Body of pancreas (tissue), 4 donors: ENCODE data around the gene PPP1R7.

Experiments
- CTCF ChIP-seq, 7 experiments: fragments of 450-650 bp in 4 of 7; fragments of 200-600 bp in 3 of 7; sonication (generic) in 3 of 7; IDR thresholded peaks; one replicate each; pipeline ENCODE4 v1.5.1; 2016 to 2019; ENCODE audit warnings: antibody characterized with exemption in 7 of 7
- POLR2A ChIP-seq, 3 donors: fragments of 450-650 bp; IDR thresholded peaks; one replicate each; pipeline ENCODE4 v1.6.1; 2016; ENCODE audit warnings: antibody characterized with exemption in 3 of 3, mild to moderate bottlenecking in 2 of 3

- no peak for TF ChIP-seq CTCF (IDR thresholded peaks at IDR 0.05)
- TF ChIP-seq POLR2A (IDR thresholded peaks at IDR 0.05): no peak
Measured at GRCh38 chr2:241148239-241148638, 2.0 kb upstream of the PPP1R7 start.
